Measurements from ENCODE around the gene AKNA. TPM values are rescaled to one million over a fixed set of nuclear protein-coding genes. Genes with fewer than 3 reads are reported as not detected.
A peak's percentile ranks its signal among the peaks of the same experiment; 100 is the strongest.

AKNA gene
- total and polyA plus RNA-seq, 3 experiments from 2014 or later: 45.6 to 126 (median 126) TPM

DNA sequence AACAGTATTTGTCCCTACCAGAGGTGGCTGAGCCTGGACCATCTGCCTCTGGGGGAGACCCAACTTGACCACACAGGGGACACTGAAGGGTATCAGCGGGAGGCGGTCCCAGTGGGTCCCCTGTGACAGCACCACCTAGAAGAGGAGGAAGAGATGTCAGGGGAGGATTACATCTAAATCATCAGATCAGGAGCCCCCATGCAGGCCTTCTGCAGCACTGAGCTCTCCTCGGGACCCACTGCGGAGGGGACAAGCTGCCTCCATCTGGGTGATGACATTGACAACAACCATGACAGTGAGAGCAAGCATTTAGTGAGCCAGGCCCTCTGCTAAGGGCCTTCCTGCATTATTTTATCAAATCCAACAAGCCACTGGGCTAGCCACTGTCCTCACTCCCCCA is 45.8 kb downstream of the AKNA start:
- Mint-ChIP-seq H3K4me1 (peaks cover 32 to 72% (median 35%) of the 10 kb centered on the region in 3 donors), H3K27ac (peak overlapping the region in 6 of 8 donors; percentile 29 to 92 (median 80))
- CTCF ChIA-PET: interaction anchor here (0.8 to 2.7 kb wide), 3 partner anchors 45 to 54 kb away, joined by 3 to 8 read pairs (median 3); partner anchors contain the start of gene AKNA

DNA sequence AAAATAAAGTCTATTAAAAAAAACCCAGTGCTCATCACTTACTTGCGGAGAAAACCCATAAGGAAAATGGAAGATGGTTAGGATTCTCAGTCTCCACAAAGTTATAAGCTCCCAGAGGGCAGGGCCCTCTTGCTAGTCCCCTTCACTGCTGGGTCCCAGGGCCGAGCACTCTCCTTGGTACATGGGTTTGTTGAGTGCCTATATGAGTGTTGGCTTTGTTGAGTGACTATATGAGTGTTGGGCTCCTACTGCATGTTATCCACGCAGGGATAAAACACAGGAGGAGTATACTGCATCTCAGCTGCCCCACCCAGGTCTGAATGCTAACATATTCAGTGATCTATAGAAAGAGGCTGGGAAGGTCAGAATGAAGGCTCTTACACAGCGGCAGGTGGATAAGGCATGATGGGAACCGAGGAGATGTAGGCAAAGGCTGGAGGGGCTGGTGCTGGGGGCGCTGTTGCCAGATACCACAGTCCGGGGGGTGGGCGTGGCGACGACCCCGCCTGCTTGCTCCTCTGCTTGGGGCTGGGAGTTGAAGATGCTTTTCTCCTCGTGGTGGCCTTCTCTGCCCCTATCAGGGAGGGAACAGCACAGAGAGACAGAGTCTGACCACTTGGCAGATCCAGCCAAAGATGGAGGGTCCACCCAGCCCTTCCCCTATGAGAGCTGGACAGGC is 46.5 kb downstream of the AKNA start:
- Histone ChIP-seq H3K27me3 (ENCODE audit: insufficient read depth, low read length, poor library complexity, severe bottlenecking) (no peaks in the 10 kb centered on the region), H3K4me3 (ENCODE audit: low read length) (no peak overlapping the region), H3K27ac (ENCODE audit: low read depth, low read length) (no peak overlapping the region), H3K36me3 (ENCODE audit: insufficient read depth, low read length) (peaks cover 88% of the 10 kb centered on the region), H3K4me1 (ENCODE audit: insufficient read depth, low read length) (no peaks in the 10 kb centered on the region), H3K9me3 (ENCODE audit: low read length) (no peaks in the 10 kb centered on the region)
- DNase-seq: no peak
- peaks cover 27 to 65% (median 35%) of the 10 kb centered on the region in 3 donors for H3K4me1 Mint-ChIP-seq
- ChIA-PET CTCF (interaction anchor here (0.8 to 2.7 kb wide), 4 partner anchors 12 to 49 kb away, joined by 3 to 8 read pairs (median 5); partner anchors contain the start of gene AKNA), POLR2A (interaction anchor here (1.5 kb wide), 1 partner anchor 20 kb away, joined by 4 read pairs; no protein-coding TSS in a partner anchor)
- peaks cover 8 to 96% (median 33%) of the 10 kb centered on the region in 3 donors for H3K36me3 Mint-ChIP-seq
- H3K27ac Mint-ChIP-seq: peak overlapping the region; percentile 29 to 95 (median 78)
- no peaks in the 10 kb centered on the region for H3K27me3 Mint-ChIP-seq
- H3K4me3 Mint-ChIP-seq: no peak overlapping the region
- peaks cover 0 to 2% (median 0%) of the 10 kb centered on the region in 5 donors for H3K9me3 Mint-ChIP-seq

More for the DNA sequence above, 45.8 kb downstream of the AKNA start:
- Mint-ChIP-seq H3K4me3 (no peak overlapping the region), H3K9me3 (peaks cover 0 to 2% (median 0%) of the 10 kb centered on the region in 5 donors), H3K27me3 (no peaks in the 10 kb centered on the region), H3K36me3 (peaks cover 12 to 97% (median 33%) of the 10 kb centered on the region in 3 donors)
- Histone ChIP-seq H3K36me3 (ENCODE audit: insufficient read depth, low read length) (peaks cover 95% of the 10 kb centered on the region), H3K27me3 (ENCODE audit: insufficient read depth, low read length, poor library complexity, severe bottlenecking) (no peaks in the 10 kb centered on the region), H3K4me1 (ENCODE audit: insufficient read depth, low read length) (no peaks in the 10 kb centered on the region), H3K27ac (ENCODE audit: low read depth, low read length) (no peak overlapping the region), H3K9me3 (ENCODE audit: low read length) (no peaks in the 10 kb centered on the region), H3K4me3 (ENCODE audit: low read length) (no peak overlapping the region)
- POLR2A ChIA-PET: interaction anchor here (1.2 to 1.5 kb wide), 2 partner anchors 19 to 45 kb away, joined by 4 read pairs; no protein-coding TSS in a partner anchor
- no peak for DNase-seq

DNA sequence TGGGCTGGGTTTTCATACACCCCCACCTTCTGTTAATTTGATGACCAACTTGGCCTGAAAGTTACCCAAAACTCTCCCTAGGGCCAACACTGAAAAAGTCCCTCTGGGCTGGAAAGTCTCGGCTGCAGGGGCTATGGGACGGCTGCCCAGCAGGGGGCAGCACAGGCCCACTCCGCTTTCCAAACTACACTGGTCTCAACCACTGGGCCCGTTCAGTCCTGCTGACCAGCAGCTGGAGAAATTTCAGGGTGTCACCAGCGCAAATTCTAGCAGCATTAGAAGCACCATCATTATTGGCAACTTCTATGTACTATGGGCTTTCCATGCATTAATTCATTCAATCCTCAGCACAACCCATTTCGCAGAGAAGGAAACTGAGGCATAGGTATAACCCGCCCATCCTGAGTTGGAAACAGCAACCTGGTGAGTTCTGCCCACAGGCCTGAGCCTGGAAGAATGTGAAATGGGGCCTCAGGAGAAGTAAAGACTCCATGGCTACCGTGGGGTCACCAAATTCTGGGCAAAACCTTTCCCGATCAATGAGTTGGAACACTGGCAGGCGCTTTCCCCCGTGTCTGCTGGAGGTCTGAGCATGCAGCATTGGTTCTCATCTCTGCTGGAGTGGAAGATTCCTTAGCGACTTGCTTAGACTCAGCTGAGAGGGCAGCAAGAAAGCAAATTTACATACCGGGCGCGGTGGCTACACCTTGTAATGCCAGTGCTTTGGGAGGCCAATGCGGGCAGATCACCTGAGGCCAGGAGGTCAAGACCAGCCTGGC is 48.5 kb downstream of the AKNA start:
- H3K27ac ChIP-seq (ENCODE audit: low read depth, low read length): no peak overlapping the region
- H3K36me3 ChIP-seq (ENCODE audit: insufficient read depth, low read length): peaks cover 77% of the 10 kb centered on the region
- DNase-seq: peak; percentile 40 to 65 (median 42)
- H3K27ac Mint-ChIP-seq: peak overlapping the region; percentile 51 to 92 (median 78)
- H3K4me1 ChIP-seq (ENCODE audit: insufficient read depth, low read length): no peaks in the 10 kb centered on the region
- POLR2A ChIA-PET: interaction anchor here (0.5 to 2.6 kb wide), 6 partner anchors 27 to 59 kb away, joined by 3 to 9 read pairs (median 4); partner anchors contain the start of gene AKNA
- H3K9me3 Mint-ChIP-seq: peaks cover 0 to 2% (median 0%) of the 10 kb centered on the region in 5 donors
- H3K9me3 ChIP-seq (ENCODE audit: low read length): no peaks in the 10 kb centered on the region
- CTCF ChIA-PET: interaction anchor here (0.6 to 2.8 kb wide), 17 partner anchors 14 to 314 kb away, joined by 3 to 14 read pairs (median 4); partner anchors contain the start of gene AKNA
- H3K4me3 ChIP-seq (ENCODE audit: low read length): no peak overlapping the region
- H3K27me3 ChIP-seq (ENCODE audit: insufficient read depth, low read length, poor library complexity, severe bottlenecking): no peaks in the 10 kb centered on the region
- peak overlapping the region in 1 of 7 donors; percentile 36 for H3K4me3 Mint-ChIP-seq
- H3K27me3 Mint-ChIP-seq: no peaks in the 10 kb centered on the region
- H3K36me3 Mint-ChIP-seq: peaks cover 8 to 93% (median 38%) of the 10 kb centered on the region in 3 donors
- H3K4me1 Mint-ChIP-seq: peaks cover 24 to 58% (median 35%) of the 10 kb centered on the region in 3 donors

DNA sequence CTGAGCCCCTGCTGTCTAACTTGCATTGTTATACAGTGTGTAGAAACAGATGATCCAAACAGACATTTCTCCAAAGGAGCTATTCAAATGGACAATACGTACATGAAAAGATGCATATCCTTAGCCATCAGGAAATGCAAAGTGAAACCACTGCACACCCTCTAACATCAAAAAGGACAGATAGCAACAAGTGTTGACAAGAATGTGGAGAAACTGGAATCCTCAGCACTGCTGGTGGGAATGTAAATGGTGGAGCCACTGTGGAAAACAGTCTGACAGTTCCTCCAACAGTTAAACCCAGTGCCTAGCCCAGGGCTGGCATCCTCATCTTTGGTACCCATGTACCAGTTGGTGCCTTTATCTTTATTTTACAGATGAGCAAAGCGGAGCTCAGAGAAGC is 49.6 kb downstream of the AKNA start:
- POLR2A ChIA-PET: interaction anchor here (0.5 to 2.6 kb wide), 3 partner anchors 50 to 54 kb away, joined by 4 to 9 read pairs (median 5); partner anchors contain the start of gene AKNA
- Mint-ChIP-seq H3K4me1 (peaks cover 18 to 48% (median 29%) of the 10 kb centered on the region in 3 donors), H3K27me3 (no peaks in the 10 kb centered on the region), H3K9me3 (peaks cover 0 to 2% (median 0%) of the 10 kb centered on the region in 5 donors), H3K27ac (peak overlapping the region in 5 of 8 donors; percentile 27 to 61 (median 33)), H3K36me3 (peaks cover 8 to 83% (median 31%) of the 10 kb centered on the region in 3 donors), H3K4me3 (no peak overlapping the region)
- no peaks in the 10 kb centered on the region for H3K9me3 ChIP-seq (ENCODE audit: low read length)
- H3K4me3 ChIP-seq (ENCODE audit: low read length): no peak overlapping the region
- no peaks in the 10 kb centered on the region for H3K27me3 ChIP-seq (ENCODE audit: insufficient read depth, low read length, poor library complexity, severe bottlenecking)
- DNase-seq: no peak
- H3K4me1 ChIP-seq (ENCODE audit: insufficient read depth, low read length): no peaks in the 10 kb centered on the region
- peaks cover 65% of the 10 kb centered on the region for H3K36me3 ChIP-seq (ENCODE audit: insufficient read depth, low read length)
- H3K27ac ChIP-seq (ENCODE audit: low read depth, low read length): no peak overlapping the region
- CTCF ChIA-PET: interaction anchor here (0.9 to 2.8 kb wide), 8 partner anchors 13 to 314 kb away, joined by 3 to 14 read pairs (median 4); no protein-coding TSS in a partner anchor

DNA sequence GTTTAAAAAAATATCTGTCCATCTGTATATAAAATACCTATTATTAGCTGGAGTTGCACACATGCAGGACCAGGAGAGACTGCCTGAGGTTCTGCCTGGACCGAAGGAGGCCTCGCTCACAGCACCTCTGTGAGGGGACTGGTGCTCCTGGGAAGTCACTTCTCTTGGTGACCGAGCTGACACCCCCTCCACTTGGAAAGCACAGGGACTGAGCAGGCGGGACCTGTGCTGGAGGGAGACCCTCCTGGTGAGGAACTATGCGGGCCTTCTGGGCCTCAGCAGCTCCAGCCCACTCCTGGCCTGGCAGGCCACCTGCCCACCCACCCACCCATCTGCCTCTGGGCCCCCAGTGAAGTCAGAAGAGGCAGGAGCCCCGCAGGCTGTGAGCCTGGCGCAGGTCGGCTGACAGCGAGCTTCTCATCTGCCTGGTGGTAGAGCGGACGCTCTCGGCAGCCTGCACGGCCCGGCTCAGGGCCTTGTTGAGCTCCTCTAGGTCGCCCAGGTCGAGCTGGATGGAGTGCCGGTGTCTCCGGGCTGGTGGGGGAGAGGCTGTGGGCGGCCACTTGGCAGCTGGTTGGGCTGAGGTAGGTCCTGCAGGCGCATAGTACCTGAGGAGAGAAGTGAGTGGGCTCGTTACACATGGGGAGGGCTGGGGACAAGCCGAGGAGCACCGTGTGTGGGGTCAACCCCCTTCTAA is 50.9 kb downstream of the AKNA start:
- Mint-ChIP-seq H3K27ac (peak overlapping the region in 4 of 8 donors; percentile 34 to 81 (median 61)), H3K36me3 (peaks cover 4 to 72% (median 29%) of the 10 kb centered on the region in 3 donors)

DNA sequence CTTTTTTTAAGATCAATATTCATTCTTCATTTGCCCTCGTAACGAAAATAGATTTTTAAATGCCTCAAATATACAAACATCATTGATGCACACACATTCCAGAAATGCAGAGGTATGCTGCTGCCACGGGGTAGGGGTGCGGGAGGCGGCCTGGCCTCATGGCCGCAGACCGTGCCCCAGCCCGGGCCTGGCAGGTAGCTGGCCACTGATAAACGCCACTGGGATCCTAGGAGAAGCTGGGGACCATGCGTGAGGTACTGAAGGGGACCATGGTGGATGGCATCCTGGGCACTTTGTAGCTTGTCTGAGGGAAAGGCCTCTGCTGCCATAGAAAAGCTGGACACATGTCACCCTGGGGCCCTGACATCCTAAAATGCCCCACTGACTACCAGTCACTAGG is 51.6 kb downstream of the AKNA start:
- peaks cover under 1 to 65% (median 24%) of the 10 kb centered on the region in 3 donors for H3K36me3 Mint-ChIP-seq
- H3K9me3 Mint-ChIP-seq: no peaks in the 10 kb centered on the region
- ChIA-PET CTCF (interaction anchor here (0.8 to 1.4 kb wide), 6 partner anchors 8 to 317 kb away, joined by 3 to 5 read pairs (median 4); no protein-coding TSS in a partner anchor), POLR2A (interaction anchor here (0.5 to 1.3 kb wide), 2 partner anchors 23 to 317 kb away, joined by 3 to 4 read pairs; no protein-coding TSS in a partner anchor)
- H3K4me3 Mint-ChIP-seq: no peak overlapping the region
- Histone ChIP-seq H3K9me3 (ENCODE audit: low read length) (no peaks in the 10 kb centered on the region), H3K4me3 (ENCODE audit: low read length) (no peak overlapping the region), H3K27me3 (ENCODE audit: insufficient read depth, low read length, poor library complexity, severe bottlenecking) (no peaks in the 10 kb centered on the region), H3K36me3 (ENCODE audit: insufficient read depth, low read length) (peaks cover 47% of the 10 kb centered on the region), H3K27ac (ENCODE audit: low read depth, low read length) (no peak overlapping the region), H3K4me1 (ENCODE audit: insufficient read depth, low read length) (no peaks in the 10 kb centered on the region)
- peaks cover 22 to 48% (median 40%) of the 10 kb centered on the region in 3 donors for H3K4me1 Mint-ChIP-seq
- peak overlapping the region in 3 of 8 donors; percentile 29 to 66 (median 54) for H3K27ac Mint-ChIP-seq
- H3K27me3 Mint-ChIP-seq: peaks cover 0 to 4% of the 10 kb centered on the region in 2 donors
- DNase-seq: no peak

More for the DNA sequence above, 50.9 kb downstream of the AKNA start:
- Histone ChIP-seq H3K4me1 (ENCODE audit: insufficient read depth, low read length) (no peaks in the 10 kb centered on the region), H3K27me3 (ENCODE audit: insufficient read depth, low read length, poor library complexity, severe bottlenecking) (no peaks in the 10 kb centered on the region), H3K27ac (ENCODE audit: low read depth, low read length) (no peak overlapping the region), H3K9me3 (ENCODE audit: low read length) (no peaks in the 10 kb centered on the region), H3K36me3 (ENCODE audit: insufficient read depth, low read length) (peaks cover 54% of the 10 kb centered on the region), H3K4me3 (ENCODE audit: low read length) (no peak overlapping the region)
- H3K9me3 Mint-ChIP-seq: no peaks in the 10 kb centered on the region
- H3K4me3 Mint-ChIP-seq: peak overlapping the region in 1 of 7 donors; percentile 19
- DNase-seq: no peak
- CTCF ChIA-PET: interaction anchor here (0.8 to 1.4 kb wide), 6 partner anchors 8 to 317 kb away, joined by 3 to 5 read pairs (median 4); no protein-coding TSS in a partner anchor
- H3K27me3 Mint-ChIP-seq: peaks cover 0 to 4% of the 10 kb centered on the region in 2 donors
- peaks cover 21 to 48% (median 37%) of the 10 kb centered on the region in 3 donors for H3K4me1 Mint-ChIP-seq
- POLR2A ChIA-PET: interaction anchor here (0.5 to 1.3 kb wide), 2 partner anchors 22 to 316 kb away, joined by 3 to 4 read pairs; no protein-coding TSS in a partner anchor

DNA sequence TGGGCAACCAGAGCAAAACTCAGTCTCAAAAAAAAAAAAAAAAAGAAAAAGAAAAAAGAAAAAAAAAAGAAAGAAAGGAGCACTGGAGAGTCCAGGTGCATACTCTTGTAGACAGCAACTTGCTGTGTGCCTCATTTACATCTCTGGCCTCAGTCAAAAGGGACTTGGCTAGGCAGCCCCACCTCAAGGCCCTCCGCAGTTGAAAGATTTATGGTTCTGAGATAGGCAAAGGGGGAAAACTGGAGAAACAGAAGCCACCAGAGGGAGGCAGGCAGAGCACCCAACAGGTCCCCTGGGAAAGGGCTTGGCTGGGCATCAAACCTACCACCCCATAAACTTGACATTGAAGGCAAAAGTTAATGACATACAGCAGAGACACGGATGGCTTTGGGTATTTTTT is 52.0 kb downstream of the AKNA start:
- Mint-ChIP-seq H3K27ac (peak overlapping the region in 4 of 8 donors; percentile 54 to 82 (median 74)), H3K4me1 (peaks cover 26 to 48% (median 40%) of the 10 kb centered on the region in 3 donors), H3K27me3 (peaks cover 0 to 4% of the 10 kb centered on the region in 2 donors), H3K4me3 (no peak overlapping the region), H3K9me3 (no peaks in the 10 kb centered on the region), H3K36me3 (peaks cover 0 to 61% (median 24%) of the 10 kb centered on the region in 3 donors)
- Histone ChIP-seq H3K36me3 (ENCODE audit: insufficient read depth, low read length) (peaks cover 43% of the 10 kb centered on the region), H3K27ac (ENCODE audit: low read depth, low read length) (no peak overlapping the region), H3K4me3 (ENCODE audit: low read length) (no peak overlapping the region), H3K27me3 (ENCODE audit: insufficient read depth, low read length, poor library complexity, severe bottlenecking) (no peaks in the 10 kb centered on the region), H3K4me1 (ENCODE audit: insufficient read depth, low read length) (no peaks in the 10 kb centered on the region), H3K9me3 (ENCODE audit: low read length) (no peaks in the 10 kb centered on the region)
- ChIA-PET CTCF (no interaction called here), POLR2A (interaction anchor here (0.7 to 1.3 kb wide), 3 partner anchors 68 to 318 kb away, joined by 4 to 8 read pairs (median 4); no protein-coding TSS in a partner anchor)
- no peak for DNase-seq
